Stimulated activated CD8-positive, alpha-beta memory T cell treated with anti-CD3 and anti-CD28 coated beads, Interleukin-12 subunit alpha, Interleukin-12 subunit beta, amount 100 ng/mL, for 4 hours (primary cell): ENCODE measurements around the gene ZNF134.

Experiments used
- DNase-seq: peaks from one replicate; pipeline ENCODE4 v3.0.0-alpha.2; 2020; ENCODE audit warnings: low read depth

The ZNF134 gene

GRCh38 chr19:57641715-57642234, 27.7 kb downstream of the ZNF134 start:
- no peak for DNase-seq

GRCh38 chr19:57642396-57643046, 28.5 kb downstream of the ZNF134 start:
- DNase-seq = no peak

GRCh38 chr19:57643734-57644133, 29.7 kb downstream of the ZNF134 start:
- DNase-seq = no peak

GRCh38 chr19:57648331-57649003, 34.4 kb downstream of the ZNF134 start:
- DNase-seq = no peak

GRCh38 chr19:57651654-57651996, 37.6 kb downstream of the ZNF134 start:
- DNase-seq = no peak

- no peak for DNase-seq
These were observed 39.6 kb downstream of the ZNF134 start for GRCh38 chr19:57653689-57654088.

- DNase-seq = no peak
These were observed 41.4 kb downstream of the ZNF134 start for GRCh38 chr19:57655443-57655842.

- no peak for DNase-seq
These were observed 42.3 kb downstream of the ZNF134 start for GRCh38 chr19:57656346-57656745.

- DNase-seq = no peak
These were observed 50.5 kb downstream of the ZNF134 start for GRCh38 chr19:57664269-57665127.

- no peak for DNase-seq
These were observed 51.3 kb downstream of the ZNF134 start for GRCh38 chr19:57665261-57665806.

- DNase-seq = no peak
These were observed 53.2 kb downstream of the ZNF134 start for GRCh38 chr19:57667228-57667627.

GRCh38 chr19:57668635-57669034, 54.6 kb downstream of the ZNF134 start, which contains the start of gene ZSCAN4:
Gene ZSCAN4 (plus strand): TSS chr19:57668935. CDS start chr19:57676146, 7,211 bp downstream.
- no peak for DNase-seq

- no peak for DNase-seq
These were observed 57.3 kb downstream of the ZNF134 start for GRCh38 chr19:57671124-57671895.

- DNase-seq = no peak
These were observed 58.4 kb downstream of the ZNF134 start for GRCh38 chr19:57672466-57672865.
